Right renal cortex interstitium (tissue), 3 donors: ENCODE data around the gene REEP1. TPM values are rescaled to one million over a fixed set of nuclear protein-coding genes. Genes with fewer than 3 reads are reported as not detected.
"Not testable (repeated sequence)": the region's sequence is repeated elsewhere in the genome, so short reads cannot be mapped to it uniquely, and the experiment has no call there.

ENCODE experiments used
- DNase-seq, 3 donors: peaks; one replicate each; pipeline ENCODE4 v3.0.0-alpha.2; 2013; ENCODE audit warnings: low read depth in 3 of 3, low spot score in 2 of 3
- polyA plus RNA-seq, 3 donors: library from polyadenylated mRNA; unstranded; fragments of 120-200 nt; gene quantifications; one replicate each; pipeline ENCODE4 v1.2.1, GENCODE V29; 2013; ENCODE audit not compliant: insufficient read length in 3 of 3

Gene REEP1
- polyA plus RNA-seq, 3 donors = 3.0 to 3.3 (median 3.0) TPM

DNA sequence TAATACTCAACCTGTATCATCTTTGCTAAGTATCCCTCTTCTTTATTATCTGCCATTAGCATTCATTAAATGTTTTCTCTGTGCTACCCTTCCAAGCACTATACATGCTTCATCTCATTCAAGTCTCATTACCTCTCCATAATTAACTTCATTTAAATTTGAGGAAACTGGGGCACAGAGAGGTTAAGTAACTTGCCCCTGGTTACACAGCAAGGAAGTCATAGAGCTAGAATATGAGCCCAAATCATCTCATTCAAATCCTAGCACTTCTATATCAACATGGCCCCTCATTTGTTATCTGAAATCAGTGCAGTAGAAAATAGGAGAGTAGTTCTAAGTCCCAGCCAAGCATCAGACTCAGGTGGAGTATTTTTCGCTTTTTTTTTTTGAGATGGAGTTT, 133.8 kb downstream of the REEP1 start:
- no peak for DNase-seq

GRCh38 chr2:86202702-86203101, 134.7 kb downstream of the REEP1 start:
- no peak for DNase-seq

DNA sequence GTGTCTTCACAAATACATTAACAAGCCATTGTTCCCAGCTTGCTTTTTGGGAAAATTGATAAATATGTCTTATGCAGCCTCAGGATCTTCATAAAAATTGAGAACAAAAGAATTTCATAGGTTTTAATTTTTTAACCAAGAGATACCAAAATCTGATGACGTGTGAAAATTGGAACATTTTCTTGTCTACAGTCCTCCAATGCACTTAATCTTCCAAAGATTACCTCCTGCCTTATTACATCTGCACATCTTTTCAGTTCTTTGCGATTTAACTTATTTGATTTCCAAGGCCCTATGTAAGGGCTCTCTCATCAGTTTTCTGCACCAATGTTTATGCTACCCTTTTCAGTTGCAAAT, 135.1 kb downstream of the REEP1 start:
- DNase-seq = no peak

DNA sequence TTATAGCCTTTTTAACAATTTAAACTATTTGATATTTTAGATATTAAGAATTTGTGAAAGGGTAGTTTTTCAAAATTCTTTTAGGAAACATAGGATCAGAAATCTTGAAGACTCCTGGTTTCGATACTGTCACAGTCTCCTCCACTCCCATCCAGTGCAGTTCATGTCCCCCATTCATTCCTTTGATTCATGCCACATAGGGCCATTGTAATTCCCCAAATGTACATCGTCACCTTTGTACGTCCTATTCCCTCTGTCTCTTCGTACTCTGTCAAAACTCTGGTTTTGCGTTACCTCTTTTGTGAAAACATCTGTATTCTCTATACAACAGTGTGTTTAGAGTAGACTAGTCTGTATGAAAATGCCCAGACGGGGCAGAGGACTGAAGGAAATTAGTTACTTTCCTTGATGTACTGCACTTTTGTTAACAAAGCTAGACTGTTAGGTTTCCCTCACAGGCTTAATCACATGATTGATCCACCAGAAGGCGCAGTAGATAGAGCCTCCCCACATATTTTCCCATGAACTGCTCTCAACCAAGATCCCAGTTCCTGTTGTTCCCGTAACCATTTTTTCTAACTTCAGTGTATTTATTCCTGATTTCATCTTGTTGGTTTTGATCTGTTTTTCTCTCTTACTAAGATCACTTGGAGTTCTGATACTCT, 135.6 kb downstream of the REEP1 start:
- DNase-seq = no peak

GRCh38 chr2:86200564-86200963, 136.9 kb downstream of the REEP1 start:
- DNase-seq = not testable (repeated sequence)

- DNase-seq = no peak
These were observed 137.6 kb downstream of the REEP1 start for GRCh38 chr2:86199834-86200177.

GRCh38 chr2:86195808-86196387, 141.5 kb downstream of the REEP1 start:
- DNase-seq = no peak

- peak; percentile 85 to 90 (median 87) for DNase-seq
These were observed 142.2 kb downstream of the REEP1 start, which contains the start of gene IMMT for GRCh38 chr2:86195055-86195807. Gene IMMT (minus strand): TSS chr2:86195462. CDS start chr2:86195382, 80 bp downstream.

DNA sequence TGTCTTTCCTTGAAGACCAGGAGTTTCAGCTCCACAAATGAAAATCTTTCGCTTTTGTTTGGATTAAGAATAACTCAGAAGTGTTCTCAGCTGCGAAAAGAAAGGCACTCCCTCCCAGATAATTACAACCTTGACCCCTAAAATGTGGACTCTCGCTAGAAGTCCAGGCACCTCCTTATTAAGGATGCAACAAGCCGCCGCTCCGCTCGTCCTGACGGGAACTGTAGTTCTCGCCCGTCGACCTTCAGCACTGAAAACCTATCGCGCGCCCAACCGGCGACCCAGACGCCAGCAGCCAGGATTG, 142.7 kb downstream of the REEP1 start:
- DNase-seq = no peak

DNA sequence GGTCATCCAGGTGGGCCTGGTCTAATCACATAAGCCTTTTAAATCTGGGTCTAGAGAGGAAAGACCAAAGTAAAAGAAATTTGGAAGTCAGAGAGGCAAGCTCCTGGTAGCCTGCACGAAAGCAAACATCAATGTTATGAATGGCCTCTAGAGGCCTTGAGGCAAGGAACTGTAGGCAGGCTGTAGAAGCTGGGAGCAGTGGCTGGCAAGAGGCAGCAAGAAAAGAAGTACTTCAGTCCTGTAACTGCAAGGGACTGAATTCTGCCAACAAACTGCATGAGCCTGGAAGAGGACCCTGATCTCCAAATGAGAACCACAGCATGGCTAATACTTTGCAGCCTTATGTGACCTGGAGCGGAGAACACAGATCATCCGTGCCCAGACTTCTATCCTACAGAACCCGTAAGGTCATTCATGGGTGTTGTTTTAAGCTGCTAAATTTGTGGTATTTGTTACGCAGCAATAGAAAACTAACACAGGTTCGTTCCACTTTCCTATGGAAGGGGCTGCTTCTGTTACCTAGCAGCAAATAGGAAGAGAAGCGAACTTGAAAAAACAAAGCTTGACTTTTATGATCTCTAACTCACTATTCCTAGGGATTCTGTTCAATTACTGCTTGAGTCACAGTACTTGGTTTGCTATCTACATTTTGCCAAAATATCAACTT, 143.4 kb downstream of the REEP1 start:
- DNase-seq = no peak

DNA sequence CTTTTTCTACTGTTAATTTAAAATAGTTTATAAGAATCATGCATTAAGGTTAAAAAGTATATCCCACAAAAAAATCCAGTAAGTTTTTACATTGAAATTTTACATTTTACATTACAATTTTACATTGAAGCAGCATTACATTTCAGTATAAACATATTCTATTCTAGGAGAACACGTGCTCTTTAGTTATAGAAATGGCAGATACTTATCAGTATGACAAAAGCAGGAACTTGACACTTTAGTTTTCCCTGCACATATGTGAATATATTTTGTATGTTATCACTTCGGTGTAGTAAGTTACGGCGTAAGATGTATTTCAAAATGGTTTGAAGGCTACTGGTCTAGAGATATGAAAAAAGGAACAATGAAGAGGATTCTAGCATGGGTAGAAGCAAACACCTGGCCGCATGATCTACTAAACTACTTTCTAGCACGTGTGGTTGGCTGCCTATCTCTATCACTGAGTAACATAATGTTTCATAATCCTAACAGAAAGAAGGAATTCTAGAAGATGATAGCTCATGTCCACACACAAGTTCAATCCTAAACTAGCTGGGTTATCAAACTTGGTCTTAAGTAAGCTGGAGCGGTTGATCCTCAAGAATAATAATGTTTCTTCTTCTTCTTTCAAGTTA, 147.5 kb downstream of the REEP1 start:
- no peak for DNase-seq

DNA sequence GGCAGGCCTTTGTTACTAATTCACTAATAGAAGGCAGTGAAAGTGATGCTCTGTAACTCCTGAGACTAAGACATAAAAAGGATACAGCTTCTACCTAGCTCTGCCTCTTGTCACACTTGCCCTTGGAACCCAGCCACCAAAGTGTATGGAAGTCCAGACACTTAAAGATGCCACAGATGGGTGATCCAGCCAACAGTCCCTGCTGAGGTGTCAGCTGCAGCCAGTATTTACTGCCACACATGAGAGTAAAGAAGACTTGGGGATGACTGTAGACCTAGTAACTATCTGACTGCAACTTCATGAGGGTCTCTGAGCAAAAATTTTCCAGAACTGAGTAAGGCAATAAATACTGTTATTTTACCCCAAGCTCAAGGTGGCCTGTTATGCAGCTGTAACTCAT, 151.0 kb downstream of the REEP1 start:
- DNase-seq = no peak

DNA sequence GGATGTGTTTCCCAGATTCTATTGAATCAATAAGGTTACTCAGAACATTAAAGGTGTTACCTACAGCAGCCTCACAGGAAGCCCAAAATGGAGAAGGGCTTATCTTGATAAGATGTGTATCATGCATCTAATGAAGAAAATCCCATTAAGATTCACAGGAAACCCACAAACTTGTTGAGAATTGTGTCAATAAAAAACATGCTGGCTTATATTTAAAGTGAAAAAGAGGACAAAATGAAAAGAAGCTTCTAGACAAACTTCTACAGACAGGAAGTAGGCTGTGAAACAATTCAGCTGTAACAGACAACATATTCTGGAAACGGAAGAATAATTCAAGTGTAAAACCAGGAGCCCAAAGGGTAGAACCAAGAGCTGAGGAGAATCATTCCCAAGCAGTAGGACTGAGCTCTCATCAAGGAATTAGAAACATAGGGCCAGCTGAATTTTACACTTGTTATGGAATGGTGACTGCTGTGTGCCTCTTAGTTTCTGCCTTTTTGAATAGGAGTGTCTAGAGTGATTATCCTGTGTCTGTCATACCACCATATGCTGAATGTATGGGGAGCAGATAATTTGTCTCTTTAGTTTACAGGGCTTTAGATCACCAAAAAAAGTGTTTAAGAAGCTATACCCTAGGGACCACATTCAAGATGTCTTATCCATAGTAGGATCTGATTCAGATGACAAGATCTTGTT, 151.8 kb downstream of the REEP1 start:
- DNase-seq = no peak

DNA sequence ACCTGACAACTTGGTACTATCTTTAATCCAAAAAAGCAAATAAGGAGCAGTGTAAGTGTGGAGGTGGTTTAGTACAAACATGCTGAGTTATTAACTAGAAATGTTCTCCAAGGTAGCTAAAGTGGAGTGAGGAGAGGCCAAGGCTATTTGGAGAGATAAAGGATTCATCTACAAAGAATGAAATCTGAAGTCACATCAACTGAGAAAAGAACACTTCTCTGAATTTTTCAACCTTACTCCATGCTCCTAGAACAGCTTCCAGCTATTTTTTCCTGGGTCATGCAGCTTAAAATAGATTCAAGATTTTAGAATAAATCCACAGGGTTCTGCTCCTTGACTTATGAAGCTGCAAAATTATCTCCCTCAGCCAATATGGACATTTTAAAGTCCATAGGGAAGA, 160.8 kb downstream of the REEP1 start:
- DNase-seq = no peak

- DNase-seq = no peak
These were observed 161.6 kb downstream of the REEP1 start for GRCh38 chr2:86175828-86176227.

GRCh38 chr2:86174445-86174844, 163.0 kb downstream of the REEP1 start:
- DNase-seq = no peak

DNA sequence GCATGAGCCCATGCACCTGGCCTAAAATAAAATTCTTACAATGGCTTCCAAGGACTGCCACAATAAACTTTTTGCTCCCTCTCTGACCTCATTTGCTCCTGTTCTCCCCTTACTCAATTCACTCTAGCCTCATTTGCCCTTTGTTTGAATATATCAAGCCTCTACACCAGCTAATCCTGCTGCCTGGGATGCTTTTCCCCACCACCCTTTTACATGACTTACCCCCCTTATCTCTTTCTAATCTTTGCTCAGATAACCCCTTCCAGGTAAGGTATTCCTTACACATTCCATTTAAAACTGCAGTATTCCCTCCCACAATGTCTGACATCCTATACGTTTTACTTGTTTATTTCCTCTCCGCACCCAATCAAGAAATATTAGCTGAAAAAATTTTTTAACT, 164.8 kb downstream of the REEP1 start:
- no peak for DNase-seq

GRCh38 chr2:86171295-86171694, 166.1 kb downstream of the REEP1 start:
- DNase-seq = no peak

GRCh38 chr2:86170449-86170848, 167.0 kb downstream of the REEP1 start:
- no peak for DNase-seq
